Uterus (tissue), 2 donors: ENCODE data around the gene TEX261.

ENCODE experiments used
- CTCF ChIP-seq, 4 experiments: fragments of 200-600 bp in 2 of 4; fragments of 450-650 bp in 2 of 4; sonication (generic) in 2 of 4; IDR thresholded peaks; one replicate each; pipeline ENCODE4 v1.5.1; 2016 to 2019; ENCODE audit warnings: antibody characterized with exemption in 4 of 4, mild to moderate bottlenecking in 2 of 4, moderate library complexity in 1 of 4
- POLR2A ChIP-seq, 2 donors: fragments of 450-650 bp; IDR thresholded peaks; one replicate each; pipeline ENCODE4 v1.6.1; 2016; ENCODE audit warnings: antibody characterized with exemption in 2 of 2, mild to moderate bottlenecking in 1 of 2, moderate library complexity in 1 of 2

DNA sequence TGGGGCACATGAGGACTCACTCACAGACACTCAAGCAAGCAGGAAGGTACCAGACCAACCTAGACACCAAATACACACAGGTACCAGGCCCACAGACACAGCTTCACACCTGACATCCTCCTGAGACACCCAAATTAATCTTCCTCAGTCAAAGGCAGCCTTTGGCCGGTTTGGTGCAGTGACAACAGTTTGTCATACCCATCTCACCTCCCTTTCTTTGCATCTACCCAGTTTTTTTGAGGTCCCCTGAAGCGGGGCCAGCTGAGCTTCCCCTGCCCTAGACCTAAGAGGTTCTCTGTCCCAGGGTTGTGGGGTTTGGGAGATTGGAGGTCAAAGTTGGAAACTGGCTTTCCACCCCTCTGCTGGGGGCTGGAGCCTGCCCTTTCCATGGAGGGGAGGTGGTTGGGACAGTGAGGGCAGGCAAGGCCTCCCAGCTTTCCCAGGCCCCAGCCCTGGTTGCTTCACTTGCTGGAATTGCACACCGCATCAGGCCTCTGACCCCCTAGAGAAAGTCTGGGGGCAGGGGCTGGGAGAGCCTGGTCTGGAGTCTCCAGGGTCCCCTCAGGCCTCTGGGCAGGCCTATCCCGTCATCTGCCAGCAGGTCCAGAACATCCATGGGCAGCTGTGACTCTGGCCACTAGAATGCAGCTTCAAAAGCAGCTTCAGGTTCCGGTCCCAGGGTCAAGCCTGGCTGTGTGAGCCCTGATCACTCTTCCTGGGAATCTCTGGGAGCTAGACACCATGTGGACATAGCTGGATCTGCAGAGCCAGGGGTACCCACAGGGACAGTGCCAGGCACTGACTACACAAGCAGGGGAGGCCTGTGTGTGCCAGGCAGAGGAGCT is 12.5 kb upstream of the TEX261 start:
- TF ChIP-seq POLR2A (IDR thresholded peaks at IDR 0.05) (no peak), CTCF (IDR thresholded peaks at IDR 0.05) (no peak)
